Sigmoid colon (tissue), 4 donors: Measurements from ENCODE around the gene ENTPD1.

Experiments used
- POLR2A ChIP-seq, 2 donors: fragments of 450-650 bp; IDR thresholded peaks; one replicate each; pipeline ENCODE4 v1.6.1; 2016; ENCODE audit warnings: antibody characterized with exemption in 2 of 2, mild to moderate bottlenecking in 2 of 2, moderate library complexity in 2 of 2
- POLR2AphosphoS5 ChIP-seq, 4 donors: sonication (generic); formaldehyde crosslinking; IDR thresholded peaks; one replicate each; pipeline ENCODE4 v1.6.1; 2017; ENCODE audit warnings: antibody characterized with exemption in 4 of 4
- TF ChIP-seq, protein P1 (sequence below), 4 experiments: fragments of 450-650 bp in 3 of 4; fragments of 200-600 bp in 1 of 4; IDR thresholded peaks; one replicate each; pipeline ENCODE4 v1.5.1; 2016 to 2019; ENCODE audit warnings: antibody characterized with exemption in 4 of 4, mild to moderate bottlenecking in 3 of 4, moderate library complexity in 2 of 4

GRCh38 chr10:95756809-95757684, 1.1 kb downstream of the ENTPD1 start:
- TF ChIP-seq, protein P1, sequence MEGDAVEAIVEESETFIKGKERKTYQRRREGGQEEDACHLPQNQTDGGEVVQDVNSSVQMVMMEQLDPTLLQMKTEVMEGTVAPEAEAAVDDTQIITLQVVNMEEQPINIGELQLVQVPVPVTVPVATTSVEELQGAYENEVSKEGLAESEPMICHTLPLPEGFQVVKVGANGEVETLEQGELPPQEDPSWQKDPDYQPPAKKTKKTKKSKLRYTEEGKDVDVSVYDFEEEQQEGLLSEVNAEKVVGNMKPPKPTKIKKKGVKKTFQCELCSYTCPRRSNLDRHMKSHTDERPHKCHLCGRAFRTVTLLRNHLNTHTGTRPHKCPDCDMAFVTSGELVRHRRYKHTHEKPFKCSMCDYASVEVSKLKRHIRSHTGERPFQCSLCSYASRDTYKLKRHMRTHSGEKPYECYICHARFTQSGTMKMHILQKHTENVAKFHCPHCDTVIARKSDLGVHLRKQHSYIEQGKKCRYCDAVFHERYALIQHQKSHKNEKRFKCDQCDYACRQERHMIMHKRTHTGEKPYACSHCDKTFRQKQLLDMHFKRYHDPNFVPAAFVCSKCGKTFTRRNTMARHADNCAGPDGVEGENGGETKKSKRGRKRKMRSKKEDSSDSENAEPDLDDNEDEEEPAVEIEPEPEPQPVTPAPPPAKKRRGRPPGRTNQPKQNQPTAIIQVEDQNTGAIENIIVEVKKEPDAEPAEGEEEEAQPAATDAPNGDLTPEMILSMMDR (IDR thresholded peaks at IDR 0.05): no peak
- TF ChIP-seq POLR2A (IDR thresholded peaks at IDR 0.05): no peak
- TF ChIP-seq POLR2AphosphoS5 (IDR thresholded peaks at IDR 0.05): no peak
